Measurements from ENCODE around the gene COL26A1.

GRCh38 chr7:101527844-101528667 is 165.4 kb downstream of the COL26A1 start:
- TF ChIP-seq KLF9 (tag by site-specific recombination; IDR thresholded peaks at IDR 0.05; ENCODE audit: low read depth) (no peak), ZNF366 (tag by site-specific recombination; conservative IDR thresholded peaks at IDR 0.05) (no peak), SP7 (tag by site-specific recombination; IDR thresholded peaks at IDR 0.05) (no peak), ZNF791 (tag by site-specific recombination; IDR thresholded peaks at IDR 0.05) (no peak)
- TF ChIP-seq, protein P1, sequence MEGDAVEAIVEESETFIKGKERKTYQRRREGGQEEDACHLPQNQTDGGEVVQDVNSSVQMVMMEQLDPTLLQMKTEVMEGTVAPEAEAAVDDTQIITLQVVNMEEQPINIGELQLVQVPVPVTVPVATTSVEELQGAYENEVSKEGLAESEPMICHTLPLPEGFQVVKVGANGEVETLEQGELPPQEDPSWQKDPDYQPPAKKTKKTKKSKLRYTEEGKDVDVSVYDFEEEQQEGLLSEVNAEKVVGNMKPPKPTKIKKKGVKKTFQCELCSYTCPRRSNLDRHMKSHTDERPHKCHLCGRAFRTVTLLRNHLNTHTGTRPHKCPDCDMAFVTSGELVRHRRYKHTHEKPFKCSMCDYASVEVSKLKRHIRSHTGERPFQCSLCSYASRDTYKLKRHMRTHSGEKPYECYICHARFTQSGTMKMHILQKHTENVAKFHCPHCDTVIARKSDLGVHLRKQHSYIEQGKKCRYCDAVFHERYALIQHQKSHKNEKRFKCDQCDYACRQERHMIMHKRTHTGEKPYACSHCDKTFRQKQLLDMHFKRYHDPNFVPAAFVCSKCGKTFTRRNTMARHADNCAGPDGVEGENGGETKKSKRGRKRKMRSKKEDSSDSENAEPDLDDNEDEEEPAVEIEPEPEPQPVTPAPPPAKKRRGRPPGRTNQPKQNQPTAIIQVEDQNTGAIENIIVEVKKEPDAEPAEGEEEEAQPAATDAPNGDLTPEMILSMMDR (tag by site-specific recombination; IDR thresholded peaks at IDR 0.05) = no peak
